CD4-positive, alpha-beta memory T cell (primary cell): ENCODE results near the gene MAD1L1. TPM values are rescaled to one million over a fixed set of nuclear protein-coding genes. Genes with fewer than 3 reads are reported as not detected.

ENCODE experiments used
- CTCF ChIA-PET: fragments of 350-600 bp; sonication (Branson Sonifier 250); formaldehyde crosslinking; loops from one replicate; lab custom pipeline; 2021; ENCODE audit warnings: inconsistent platforms; ENCODE audit not compliant: partially characterized antibody; lab: Charles Lee
- POLR2A ChIA-PET: fragments of 350-600 bp; sonication (Branson Sonifier 250); formaldehyde crosslinking; loops from one replicate; lab custom pipeline; 2021; ENCODE audit not compliant: partially characterized antibody; lab: Charles Lee
- DNase-seq, 5 donors: peaks; one replicate each; pipeline versions ENCODE4 v3.0.0 to v3.0.0-alpha.2; 2020 to 2022; ENCODE audit warnings: mixed read lengths in 1 of 5
- H3K27ac ChIP-seq: one replicate; pipeline ENCODE4 v1.7.0; 2013; ENCODE audit warnings: low read depth, low read length
- H3K27me3 ChIP-seq: 2 replicates; pipeline ENCODE4 v1.7.0; 2013; ENCODE audit warnings: mild to moderate bottlenecking, low read length, moderate library complexity; ENCODE audit not compliant: insufficient read depth
- H3K36me3 ChIP-seq: 2 replicates; pipeline ENCODE4 v1.7.0; 2013; ENCODE audit warnings: mild to moderate bottlenecking, low read length, moderate library complexity; ENCODE audit not compliant: insufficient read depth
- H3K4me1 ChIP-seq: 2 replicates; pipeline ENCODE4 v1.7.0; 2013; ENCODE audit warnings: mild to moderate bottlenecking, low read length, moderate library complexity; ENCODE audit not compliant: insufficient read depth
- H3K4me3 ChIP-seq, 2 donors: one replicate each; pipeline ENCODE4 v1.7.0; 2013; ENCODE audit warnings: low read length in 2 of 2, mild to moderate bottlenecking in 1 of 2
- H3K9me3 ChIP-seq, 2 donors: one replicate each; pipeline ENCODE4 v1.7.0; 2013; ENCODE audit warnings: low read length in 2 of 2, control low read depth in 1 of 2; ENCODE audit not compliant: control insufficient read depth in 1 of 2
- H3K27ac Mint-ChIP-seq, 7 donors: one replicate each; pipeline ENCODE4 v1.8.0; 2020 to 2021; ENCODE audit warnings: mixed read lengths in 7 of 7, mild to moderate bottlenecking in 6 of 7, inconsistent platforms in 3 of 7, moderate library complexity in 3 of 7
- H3K27me3 Mint-ChIP-seq, 2 donors: one replicate each; pipeline ENCODE4 v1.8.0; 2020 to 2021; ENCODE audit warnings: mixed read lengths in 2 of 2
- H3K36me3 Mint-ChIP-seq, 2 donors: one replicate each; pipeline ENCODE4 v1.8.0; 2020 to 2021; ENCODE audit warnings: mixed read lengths in 2 of 2, inconsistent platforms in 1 of 2, mild to moderate bottlenecking in 1 of 2
- H3K4me1 Mint-ChIP-seq, 4 donors: one replicate each; pipeline ENCODE4 v1.8.0; 2020 to 2021; ENCODE audit warnings: mixed read lengths in 4 of 4, mild to moderate bottlenecking in 1 of 4
- H3K4me3 Mint-ChIP-seq, 8 donors: one replicate each; pipeline ENCODE4 v1.8.0; 2020 to 2021; ENCODE audit warnings: mixed read lengths in 8 of 8, mild to moderate bottlenecking in 7 of 8, moderate library complexity in 6 of 8, inconsistent platforms in 3 of 8
- H3K9me3 Mint-ChIP-seq, 8 donors: one replicate each; pipeline ENCODE4 v1.8.0; 2020 to 2021; ENCODE audit warnings: mixed read lengths in 8 of 8, mild to moderate bottlenecking in 5 of 8, inconsistent platforms in 3 of 8, moderate library complexity in 1 of 8
- intact Hi-C: fragments of 100-400 bp; cut with micrococcal nuclease; formaldehyde crosslinking; loops from one replicate; pipeline ENCODE4 v1.15.1; 2023
- polyA plus RNA-seq, 2 donors: library from polyadenylated mRNA; unstranded; fragments of 300-500 nt; fragmentation: Illumina TruSeq; gene quantifications; one replicate each; pipeline ENCODE4 v1.2.3, GENCODE V29; 2021
- total RNA-seq, 2 experiments: library from RNA; stranded (reverse); gene quantifications; one replicate each; pipeline ENCODE4 v1.2.3, GENCODE V29; 2021

Gene MAD1L1
- total and polyA plus RNA-seq, 4 experiments from 2014 or later, result 89.9 to 132 (median 110) TPM

GRCh38 chr7:1872191-1873069, 360.3 kb downstream of the MAD1L1 start:
- Histone ChIP-seq H3K4me3 (no peak overlapping the region), H3K4me1 (peaks cover 8% of the 10 kb centered on the region), H3K27ac (no peak overlapping the region), H3K36me3 (peaks cover 4% of the 10 kb centered on the region), H3K27me3 (no peaks in the 10 kb centered on the region), H3K9me3 (no peaks in the 10 kb centered on the region)
- intact Hi-C loops, result no loop called here
- H3K4me1 Mint-ChIP-seq, result peaks cover 6 to 34% (median 9%) of the 10 kb centered on the region in 4 donors
- peaks cover 0 to 12% of the 10 kb centered on the region in 2 donors for H3K36me3 Mint-ChIP-seq
- DNase-seq, result no peak
- no peaks in the 10 kb centered on the region for H3K27me3 Mint-ChIP-seq
- peak overlapping the region in 1 of 7 donors; percentile 32 for H3K27ac Mint-ChIP-seq
- ChIA-PET CTCF (no interaction called here), POLR2A (no interaction called here)
- H3K4me3 Mint-ChIP-seq, result no peak overlapping the region
- H3K9me3 Mint-ChIP-seq, result no peaks in the 10 kb centered on the region

GRCh38 chr7:1869452-1870130, 363.2 kb downstream of the MAD1L1 start:
- H3K27ac ChIP-seq, result no peak overlapping the region
- H3K27ac Mint-ChIP-seq, result no peak overlapping the region
- intact Hi-C loops, result no loop called here
- ChIA-PET POLR2A (no interaction called here), CTCF (no interaction called here)
- H3K9me3 Mint-ChIP-seq, result no peaks in the 10 kb centered on the region
- H3K4me3 ChIP-seq, result no peak overlapping the region
- H3K4me3 Mint-ChIP-seq, result no peak overlapping the region
- DNase-seq, result no peak
- no peaks in the 10 kb centered on the region for H3K9me3 ChIP-seq
- no peaks in the 10 kb centered on the region for H3K27me3 Mint-ChIP-seq
- peaks cover 0 to 19% (median 5%) of the 10 kb centered on the region in 4 donors for H3K4me1 Mint-ChIP-seq
- H3K27me3 ChIP-seq, result no peaks in the 10 kb centered on the region
- peaks cover 4 to 11% of the 10 kb centered on the region in 2 donors for H3K36me3 Mint-ChIP-seq
- H3K36me3 ChIP-seq, result peaks cover 7% of the 10 kb centered on the region
- H3K4me1 ChIP-seq, result no peaks in the 10 kb centered on the region

DNA sequence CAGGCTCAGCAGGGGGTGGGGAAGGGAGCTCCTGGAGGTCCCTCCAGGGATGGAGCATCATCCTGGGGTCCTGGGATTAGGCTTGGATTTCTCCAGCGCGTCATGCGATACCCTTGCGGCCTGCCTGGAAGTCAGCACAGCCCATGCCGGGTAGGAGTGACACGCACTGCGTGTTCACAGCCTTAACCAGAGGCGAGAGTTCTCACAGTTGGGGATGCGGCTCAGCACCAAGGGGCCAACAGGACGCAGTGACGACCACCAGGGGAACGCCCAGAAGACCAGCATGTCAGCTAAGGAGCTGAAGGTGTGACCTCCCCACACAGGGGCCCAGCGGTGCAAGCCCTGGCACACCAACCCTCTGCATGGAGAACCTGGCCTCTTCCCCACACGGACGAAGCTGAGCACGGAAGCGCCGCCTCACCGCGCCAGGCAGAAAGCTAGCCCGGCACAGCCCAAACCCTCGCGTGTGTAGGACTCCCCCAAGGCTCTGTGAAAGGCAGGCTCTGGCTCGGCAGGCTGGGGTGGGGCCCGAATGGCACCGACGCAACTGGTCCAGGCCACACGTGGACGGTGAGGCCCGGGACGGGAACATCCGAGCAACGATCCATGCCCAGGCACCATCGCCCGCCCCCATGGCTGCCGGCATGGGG, 364.1 kb downstream of the MAD1L1 start:
- H3K27me3 ChIP-seq, result no peaks in the 10 kb centered on the region
- ChIA-PET POLR2A (no interaction called here), CTCF (no interaction called here)
- H3K4me3 Mint-ChIP-seq, result no peak overlapping the region
- H3K27ac ChIP-seq, result no peak overlapping the region
- no peaks in the 10 kb centered on the region for H3K4me1 ChIP-seq
- DNase-seq, result no peak
- H3K27me3 Mint-ChIP-seq, result no peaks in the 10 kb centered on the region
- no peaks in the 10 kb centered on the region for H3K9me3 ChIP-seq
- peaks cover 4 to 9% of the 10 kb centered on the region in 2 donors for H3K36me3 Mint-ChIP-seq
- no peaks in the 10 kb centered on the region for H3K9me3 Mint-ChIP-seq
- H3K4me1 Mint-ChIP-seq, result peaks cover 0 to 16% (median 5%) of the 10 kb centered on the region in 4 donors
- H3K36me3 ChIP-seq, result peaks cover 2% of the 10 kb centered on the region
- H3K27ac Mint-ChIP-seq, result no peak overlapping the region
- H3K4me3 ChIP-seq, result no peak overlapping the region
- intact Hi-C loops, result no loop called here

DNA sequence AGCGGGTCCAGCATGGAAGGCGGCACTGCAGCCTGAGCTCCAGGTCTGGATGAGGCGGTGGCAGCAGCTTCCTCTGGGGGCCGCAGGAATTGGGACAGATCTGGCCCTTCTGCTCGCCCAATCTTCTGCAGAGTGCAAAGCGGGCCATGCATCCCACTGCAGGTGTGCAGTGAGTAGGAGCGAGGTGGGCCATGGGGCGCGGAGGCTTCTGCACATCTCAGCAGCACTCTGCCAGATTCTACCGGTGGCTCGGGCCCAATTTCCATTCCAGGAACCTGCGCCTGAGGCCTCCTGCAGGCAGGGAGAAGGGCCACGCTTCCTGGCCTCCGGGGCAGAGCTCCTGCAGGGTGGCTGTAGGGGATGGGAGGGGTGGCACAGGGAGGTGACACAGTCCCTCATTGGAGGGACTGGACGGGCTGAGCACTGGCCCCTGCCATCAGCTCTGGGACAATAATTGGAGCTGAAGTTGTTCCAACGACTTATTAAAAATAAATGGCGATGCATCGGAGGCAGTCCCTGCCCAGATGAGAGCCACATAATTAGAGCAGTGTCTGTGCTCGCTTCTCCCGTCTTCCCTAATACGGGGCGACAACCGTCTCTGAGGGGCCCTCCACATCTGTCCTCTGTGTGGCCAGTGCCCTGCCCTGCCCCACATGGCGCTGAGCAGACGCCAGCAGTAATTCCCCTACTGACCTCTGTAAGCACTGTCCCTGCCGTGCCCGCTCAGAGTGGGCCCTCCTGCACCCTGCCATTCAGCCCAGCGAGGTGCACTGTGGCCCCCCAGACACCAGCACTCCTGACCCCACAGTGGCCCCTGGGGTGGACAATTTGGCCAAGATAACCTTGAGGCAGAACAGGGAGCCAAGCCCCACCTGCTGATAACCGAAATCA, 365.1 kb downstream of the MAD1L1 start:
- Histone ChIP-seq H3K4me3 (no peak overlapping the region), H3K27ac (no peak overlapping the region), H3K27me3 (no peaks in the 10 kb centered on the region), H3K4me1 (no peaks in the 10 kb centered on the region), H3K9me3 (no peaks in the 10 kb centered on the region), H3K36me3 (peaks cover 2% of the 10 kb centered on the region)
- peaks cover 0 to 16% (median 4%) of the 10 kb centered on the region in 4 donors for H3K4me1 Mint-ChIP-seq
- no peaks in the 10 kb centered on the region for H3K27me3 Mint-ChIP-seq
- peaks cover 4 to 9% of the 10 kb centered on the region in 2 donors for H3K36me3 Mint-ChIP-seq
- ChIA-PET CTCF (no interaction called here), POLR2A (no interaction called here)
- intact Hi-C loops, result no loop called here
- H3K9me3 Mint-ChIP-seq, result no peaks in the 10 kb centered on the region
- DNase-seq, result no peak
- H3K4me3 Mint-ChIP-seq, result no peak overlapping the region
- peak overlapping the region in 2 of 7 donors; percentile 17 to 60 for H3K27ac Mint-ChIP-seq

DNA sequence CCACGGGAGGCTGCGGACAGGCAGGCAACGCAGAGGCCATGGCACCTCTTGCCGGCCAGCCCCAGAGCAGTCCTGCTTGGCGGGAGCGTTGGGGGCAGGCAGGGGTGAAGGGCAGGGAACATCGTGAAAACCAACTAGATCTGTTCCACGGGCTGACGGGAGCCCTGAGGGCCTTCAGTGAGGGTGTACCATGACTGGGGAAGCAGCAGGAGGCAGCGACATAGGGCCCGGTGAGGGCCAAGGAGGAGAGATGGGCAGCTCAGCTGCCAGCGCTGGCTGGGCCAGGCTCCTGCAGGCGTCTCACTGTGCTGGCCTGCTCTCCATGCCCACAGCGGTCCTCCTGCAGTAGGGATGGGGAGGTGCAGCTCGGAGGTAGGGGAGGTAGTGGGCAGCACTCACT, 366.1 kb downstream of the MAD1L1 start:
- CTCF ChIA-PET, result no interaction called here

DNA sequence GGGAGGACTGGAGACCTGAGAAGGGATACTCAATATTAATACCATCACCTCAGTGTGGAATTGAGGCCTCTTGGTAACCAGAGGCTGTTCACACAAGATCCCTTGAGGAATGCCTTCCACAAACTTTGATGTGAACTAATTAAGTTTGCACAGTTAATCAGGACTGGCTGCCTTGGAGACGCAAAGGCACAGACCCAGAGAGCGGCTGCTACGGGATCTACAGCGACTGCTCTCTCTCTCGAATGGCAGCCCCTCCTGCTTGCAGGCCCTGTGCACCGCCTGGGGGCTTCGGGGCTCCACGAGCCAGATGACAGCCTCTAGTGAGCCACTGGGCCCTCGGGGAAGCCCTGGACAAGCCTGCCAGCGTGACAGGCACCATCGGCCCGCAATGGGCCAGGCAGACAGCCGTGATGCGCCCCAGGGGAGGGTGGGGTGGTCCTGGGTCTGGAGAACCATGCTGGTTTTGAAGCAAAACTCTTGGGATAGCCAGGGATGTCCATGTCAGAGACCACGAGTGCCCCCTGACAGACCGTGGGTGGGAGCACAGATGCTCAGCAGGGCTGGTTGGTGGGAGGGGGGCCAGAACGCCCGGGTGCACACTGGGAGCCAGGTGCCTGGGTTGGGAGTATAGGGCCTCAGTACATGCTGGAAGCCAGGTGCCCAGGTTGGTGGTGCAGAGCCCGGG, 367.0 kb downstream of the MAD1L1 start:
- no peak overlapping the region for H3K27ac ChIP-seq
- peaks cover 2% of the 10 kb centered on the region for H3K36me3 ChIP-seq
- Mint-ChIP-seq H3K9me3 (no peaks in the 10 kb centered on the region), H3K4me3 (no peak overlapping the region), H3K27me3 (no peaks in the 10 kb centered on the region), H3K27ac (no peak overlapping the region), H3K36me3 (peaks cover 4 to 7% of the 10 kb centered on the region in 2 donors), H3K4me1 (peaks cover 0 to 13% (median 5%) of the 10 kb centered on the region in 4 donors)
- no peak for DNase-seq
- intact Hi-C loops, result no loop called here
- POLR2A ChIA-PET, result no interaction called here
- H3K4me3 ChIP-seq, result no peak overlapping the region
- no peaks in the 10 kb centered on the region for H3K9me3 ChIP-seq
- no peaks in the 10 kb centered on the region for H3K27me3 ChIP-seq
- H3K4me1 ChIP-seq, result no peaks in the 10 kb centered on the region
- CTCF ChIA-PET, result no interaction called here

More for the DNA sequence above, 366.1 kb downstream of the MAD1L1 start:
- POLR2A ChIA-PET, result no interaction called here
- H3K27ac ChIP-seq, result no peak overlapping the region
- peaks cover 4 to 7% of the 10 kb centered on the region in 2 donors for H3K36me3 Mint-ChIP-seq
- no peaks in the 10 kb centered on the region for H3K27me3 Mint-ChIP-seq
- H3K27me3 ChIP-seq, result no peaks in the 10 kb centered on the region
- H3K9me3 Mint-ChIP-seq, result no peaks in the 10 kb centered on the region
- H3K4me1 ChIP-seq, result no peaks in the 10 kb centered on the region
- intact Hi-C loops, result no loop called here
- H3K4me1 Mint-ChIP-seq, result peaks cover 0 to 16% (median 5%) of the 10 kb centered on the region in 4 donors
- peak overlapping the region in 1 of 7 donors; percentile 60 for H3K27ac Mint-ChIP-seq
- H3K4me3 ChIP-seq, result no peak overlapping the region
- DNase-seq, result no peak
- H3K4me3 Mint-ChIP-seq, result no peak overlapping the region
- H3K9me3 ChIP-seq, result no peaks in the 10 kb centered on the region
- peaks cover 2% of the 10 kb centered on the region for H3K36me3 ChIP-seq
